HCT116 (cell line): ENCODE measurements around the gene BAD. TPM values are rescaled to one million over a fixed set of nuclear protein-coding genes. Genes with fewer than 3 reads are reported as not detected.
A peak's percentile ranks its signal among the peaks of the same experiment; 100 is the strongest.

Experiments
- ATAC-seq: fragments of 200-7000 bp; cut with Tn5 transposase; 2 replicates; pipeline ENCODE4 v1.9.1; 2020; ENCODE audit warnings: mild to moderate bottlenecking, moderate library complexity
- BruUV-seq: library from RNA; stranded (reverse); fragments of 400-500 nt; replicated peaks from 2 replicates; lab custom pipeline; 2021; lab: Mats Ljungman, UMichigan
- CTCF ChIA-PET: fragments of 300-600 bp; sonication (Branson Sonifier 250); formaldehyde crosslinking; loops from one replicate; lab custom pipeline; 2021; ENCODE audit warnings: antibody characterized with exemption; lab: Charles Lee
- POLR2A ChIA-PET: fragments of 300-600, 350-600 bp; sonication (Branson Sonifier 250); formaldehyde crosslinking; loops from one replicate; lab custom pipeline; 2021; ENCODE audit warnings: antibody characterized with exemption; lab: Charles Lee
- RAD21 ChIA-PET, 2 experiments: fragments of 300-600 bp; sonication (Branson Sonifier 250); formaldehyde crosslinking; loops; one replicate each; lab custom pipeline; 2023; ENCODE audit warnings: low total read pairs in 2 of 2; ENCODE audit not compliant: uncharacterized antibody in 2 of 2, unreplicated experiment in 2 of 2, low non-redundant PET in 1 of 2; lab: Charles Lee
- DNase-seq: peaks from one replicate; pipeline ENCODE4 v3.0.0-alpha.2; 2010; ENCODE audit warnings: low read depth, low spot score
- H2AFZ ChIP-seq: fragments of 200-600 bp; shearing (Covaris generic), sonication (generic); 2 replicates; pipeline ENCODE4 v1.6.1; 2017; ENCODE audit warnings: low read depth, mixed run types, mixed read lengths, antibody characterized with exemption, low read length; ENCODE audit not compliant: poor library complexity, severe bottlenecking
- H3K27ac ChIP-seq: 2 replicates; pipeline ENCODE4 v1.5.1; 2012; ENCODE audit warnings: low read depth, low read length
- H3K27me3 ChIP-seq: fragments of 200-600 bp; sonication (generic); 2 replicates; pipeline ENCODE4 v1.6.1; 2016; ENCODE audit warnings: mixed run types, low read length, mixed read lengths; ENCODE audit not compliant: insufficient read depth
- H3K36me3 ChIP-seq, 2 experiments: fragments of 200-500 bp in 1 of 2; fragments of 200-600 bp in 1 of 2; sonication (Bioruptor generic) in 1 of 2; sonication (generic) in 1 of 2; 2 replicates each; pipeline versions ENCODE4 v1.5.1 to v1.6.1; 2014 to 2016; ENCODE audit warnings: low read length in 2 of 2, inconsistent platforms in 1 of 2, mixed read lengths in 1 of 2, mixed run types in 1 of 2; ENCODE audit not compliant: insufficient read depth in 2 of 2, control insufficient read depth in 1 of 2
- H3K4me1 ChIP-seq, 2 experiments: fragments of 200-600 bp in 1 of 2; sonication (generic) in 1 of 2; 2 replicates each; pipeline versions ENCODE4 v1.5.1 to v1.6.1; 2012 to 2017; ENCODE audit warnings: low read length in 2 of 2, inconsistent platforms in 1 of 2, mild to moderate bottlenecking in 1 of 2, mixed read lengths in 1 of 2, mixed run types in 1 of 2, moderate library complexity in 1 of 2; ENCODE audit not compliant: insufficient read depth in 2 of 2, control insufficient read depth in 1 of 2
- H3K4me2 ChIP-seq: fragments of 200-600 bp; sonication (generic); 2 replicates; pipeline ENCODE4 v1.6.1; 2017; ENCODE audit warnings: mixed run types, low read length, mixed read lengths
- H3K4me3 ChIP-seq, 2 experiments: fragments of 200-600 bp in 1 of 2; sonication (generic) in 1 of 2; replicated peaks in 1 of 2; 2 replicates each; pipeline ENCODE4 v1.5.1; 2011 to 2016; ENCODE audit warnings: low read length in 2 of 2, control low read depth in 1 of 2, low read depth in 1 of 2, mild to moderate bottlenecking in 1 of 2, mixed read lengths in 1 of 2, mixed run types in 1 of 2
- H3K79me2 ChIP-seq: fragments of 200-600 bp; sonication (generic); 2 replicates; pipeline ENCODE4 v1.6.1; 2017; ENCODE audit warnings: mild to moderate bottlenecking, mixed run types, low read length, moderate library complexity, mixed read lengths; ENCODE audit not compliant: insufficient read depth
- H3K9ac ChIP-seq: fragments of 200-600 bp; sonication (generic); 2 replicates; pipeline ENCODE4 v1.6.1; 2016; ENCODE audit warnings: low read length, mixed read lengths
- H3K9me2 ChIP-seq: fragments of 200-600 bp; sonication (generic), shearing (Covaris generic); 2 replicates; pipeline ENCODE4 v1.6.1; 2017; ENCODE audit warnings: mixed run types, mild to moderate bottlenecking, moderate library complexity; ENCODE audit not compliant: insufficient read depth
- H3K9me3 ChIP-seq, 2 experiments: fragments of 200-500 bp in 1 of 2; fragments of 200-600 bp in 1 of 2; sonication (Bioruptor generic) in 1 of 2; sonication (generic) in 1 of 2; 2 replicates each; pipeline ENCODE4 v1.6.1; 2014 to 2017; ENCODE audit warnings: low read length in 2 of 2, mixed read lengths in 2 of 2, inconsistent platforms in 1 of 2, low read depth in 1 of 2, mild to moderate bottlenecking in 1 of 2, mixed run types in 1 of 2, moderate library complexity in 1 of 2; ENCODE audit not compliant: control insufficient read depth in 1 of 2, insufficient read depth in 1 of 2
- H4K20me1 ChIP-seq: fragments of 200-600 bp; sonication (generic), shearing (Covaris generic); 2 replicates; pipeline ENCODE4 v1.6.1; 2017; ENCODE audit warnings: mixed run types, mild to moderate bottlenecking, moderate library complexity; ENCODE audit not compliant: insufficient read depth
- CBX3 ChIP-seq: IDR thresholded peaks from 2 replicates; pipeline ENCODE4 v1.6.1; 2012; ENCODE audit warnings: low read depth
- CEBPB ChIP-seq: IDR thresholded peaks from 2 replicates; pipeline ENCODE4 v1.6.1; 2012; ENCODE audit warnings: low read depth
- ELF1 ChIP-seq: IDR thresholded peaks from 2 replicates; pipeline ENCODE4 v1.6.1; 2012; ENCODE audit warnings: low read depth, borderline replicate concordance
- FOSL1 ChIP-seq: IDR thresholded peaks from 2 replicates; pipeline ENCODE4 v1.6.1; 2012; ENCODE audit warnings: low read depth
- POLR2A ChIP-seq: IDR thresholded peaks from 2 replicates; pipeline ENCODE4 v1.7.0; 2011; ENCODE audit warnings: borderline replicate concordance; ENCODE audit not compliant: insufficient read depth, insufficient read length; ENCODE audit errors: extremely low read depth
- TCF7L2 ChIP-seq: IDR thresholded peaks from 2 replicates; pipeline ENCODE4 v1.7.0; 2011; ENCODE audit warnings: borderline replicate concordance, inconsistent platforms; ENCODE audit not compliant: insufficient read depth, insufficient read length; ENCODE audit errors: extremely low read depth
- YY1 ChIP-seq: IDR thresholded peaks from 2 replicates; pipeline ENCODE4 v1.6.1; 2011; ENCODE audit warnings: low read length, low read depth, moderate library complexity, mild to moderate bottlenecking; ENCODE audit not compliant: insufficient replicate concordance; ENCODE audit errors: extremely low read depth
- ZFX ChIP-seq: fragments of 450-650 bp; IDR thresholded peaks from 2 replicates; pipeline ENCODE4 v1.6.1; 2017
- intact Hi-C: fragments of 100-400 bp; cut with micrococcal nuclease; formaldehyde crosslinking; loops from 2 replicates; pipeline ENCODE4 v1.10.0; 2022
- total RNA-seq: library from RNA; stranded (reverse); gene quantifications from one replicate; pipeline ENCODE4 v1.2.1, GENCODE V29; 2021; ENCODE audit not compliant: unreplicated experiment
- TF ChIP-seq, protein P1 (sequence below), 3 experiments: fragments of 200-600 bp in 1 of 3; sonication (generic) in 1 of 3; IDR thresholded peaks in 2 of 3; conservative IDR thresholded peaks in 1 of 3; 2 replicates each; pipeline ENCODE4 v1.5.1; 2012 to 2017; ENCODE audit warnings: low read depth in 2 of 3, low read length in 2 of 3, antibody characterized with exemption in 1 of 3, borderline replicate concordance in 1 of 3, control low read depth in 1 of 3, mild to moderate bottlenecking in 1 of 3, mixed read lengths in 1 of 3, mixed run types in 1 of 3, moderate library complexity in 1 of 3; ENCODE audit not compliant: insufficient read depth in 1 of 3
- TF ChIP-seq, protein P2 (sequence below): IDR thresholded peaks from 2 replicates; pipeline ENCODE4 v1.6.1; 2011; ENCODE audit warnings: mild to moderate bottlenecking, low read length, moderate library complexity; ENCODE audit not compliant: insufficient replicate concordance; ENCODE audit errors: extremely low read depth

The BAD gene
- total RNA-seq, 1 experiment from 2014 or later = 51.9 TPM

DNA sequence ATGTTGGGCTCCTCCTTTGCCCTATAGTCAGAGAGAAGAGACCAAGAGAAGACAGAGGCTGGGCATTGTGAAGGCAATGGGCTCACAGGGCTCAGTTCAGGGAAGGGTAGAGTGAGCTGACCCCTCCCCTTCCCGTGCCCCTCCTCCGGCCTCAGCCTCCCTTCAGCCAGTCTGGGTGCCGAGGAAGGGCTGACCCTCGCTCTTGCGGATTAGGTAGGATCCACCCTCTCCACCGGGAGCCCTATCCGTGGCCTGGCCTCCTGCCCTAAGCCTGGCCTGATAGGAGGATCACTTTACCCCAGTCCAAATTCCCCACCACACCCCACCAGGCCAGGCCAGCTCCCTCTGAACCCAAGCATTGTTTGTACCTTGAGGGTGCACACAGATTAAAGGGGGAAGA lies 35.9 kb downstream of the BAD start:
- H3K4me3 ChIP-seq = no peak overlapping the region
- peaks cover 0 to 6% of the 10 kb centered on the region in 2 experiments; a peak in 1 of 4 replicates for H3K36me3 ChIP-seq
- RAD21 ChIA-PET = no interaction called here
- ATAC-seq = no peak
- peaks cover 34 to 76% of the 10 kb centered on the region in 2 experiments for H3K4me1 ChIP-seq
- intact Hi-C loops = no loop called here
- no TSS peak for BruUV-seq
- H3K4me2 ChIP-seq = peak overlapping the region; percentile 96
- H3K27me3 ChIP-seq = no peaks in the 10 kb centered on the region
- peaks cover 50% of the 10 kb centered on the region for H3K79me2 ChIP-seq
- CTCF ChIA-PET = interaction anchor here (1.9 kb wide), 1 partner anchor 108 kb away, joined by 4 read pairs; no protein-coding TSS in a partner anchor
- no peaks in the 10 kb centered on the region for H3K9me3 ChIP-seq
- TF ChIP-seq CBX3 = no peak
- no peak for TF ChIP-seq TCF7L2
- no peak for TF ChIP-seq YY1
- TF ChIP-seq FOSL1 = no peak
- no peak for TF ChIP-seq ELF1
- TF ChIP-seq CEBPB = no peak
- no peaks in the 10 kb centered on the region for H4K20me1 ChIP-seq
- H3K9ac ChIP-seq = no peak overlapping the region
- peak overlapping the region; percentile 94 for H3K27ac ChIP-seq
- no peak overlapping the region for H2AFZ ChIP-seq
- no peak for DNase-seq
- POLR2A ChIA-PET = interaction anchor here (1.4 kb wide), 1 partner anchor 63 kb away, joined by 3 read pairs; no protein-coding TSS in a partner anchor
- no peaks in the 10 kb centered on the region for H3K9me2 ChIP-seq

DNA sequence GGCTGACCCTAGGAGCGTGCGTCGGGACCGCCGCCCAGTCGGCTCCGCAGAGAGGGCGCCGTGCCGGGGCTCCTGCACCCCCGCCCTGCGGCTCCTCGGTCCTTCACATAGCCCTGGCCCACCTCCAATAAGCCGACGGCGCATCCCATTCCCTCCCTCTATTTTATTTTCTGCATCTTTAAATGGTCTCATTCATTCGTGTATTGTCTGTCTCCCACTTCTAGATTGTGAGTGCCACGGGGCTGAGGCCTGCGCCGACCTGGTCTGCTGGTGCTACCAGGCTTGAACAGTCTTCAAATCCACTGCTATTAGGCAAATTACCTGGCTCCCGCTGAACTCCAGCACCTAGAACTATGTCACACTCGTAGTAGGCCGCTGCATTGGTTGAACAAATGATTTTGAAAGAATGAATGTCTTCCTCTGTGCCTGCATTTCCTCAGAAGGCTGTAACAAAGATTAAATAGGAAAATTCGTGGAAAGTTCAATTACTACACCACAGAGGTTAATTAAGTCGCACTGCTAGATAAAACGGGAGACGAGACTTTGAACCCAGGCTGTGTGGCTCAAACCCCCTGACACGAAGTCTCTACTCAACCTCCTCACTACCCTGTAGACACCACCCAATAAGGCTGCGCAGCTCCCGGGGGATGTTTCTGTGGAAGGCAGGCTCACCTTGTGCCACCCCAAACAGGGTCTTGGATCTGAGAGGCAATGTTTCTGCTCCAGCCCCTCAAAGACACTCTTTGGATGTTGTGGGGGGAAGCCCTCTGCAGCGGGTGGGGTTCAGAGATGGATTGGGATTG lies 36.5 kb downstream of the BAD start:
- RAD21 ChIA-PET = no interaction called here

More for the DNA sequence above, 36.5 kb downstream of the BAD start:
- DNase-seq (no peak), ATAC-seq (peak; percentile 2; the same call in 1 of the 2 replicates)
- no peaks in the 10 kb centered on the region for H3K27me3 ChIP-seq
- BruUV-seq = no TSS peak
- CTCF ChIA-PET = interaction anchor here (3.1 kb wide), 1 partner anchor 108 kb away, joined by 15 read pairs; no protein-coding TSS in a partner anchor
- no peaks in the 10 kb centered on the region for H3K9me3 ChIP-seq
- peak overlapping the region; percentile 95 for H3K9ac ChIP-seq
- H3K36me3 ChIP-seq = peaks cover 0 to 12% of the 10 kb centered on the region in 2 experiments; a peak in 1 of 4 replicates
- no peak overlapping the region for H2AFZ ChIP-seq
- peaks cover 34 to 76% of the 10 kb centered on the region in 2 experiments for H3K4me1 ChIP-seq
- H3K79me2 ChIP-seq = peaks cover 50% of the 10 kb centered on the region
- H3K4me2 ChIP-seq = peak overlapping the region; percentile 96
- no peaks in the 10 kb centered on the region for H4K20me1 ChIP-seq
- peak; percentile 13 for TF ChIP-seq POLR2A
- TF ChIP-seq, protein P1, sequence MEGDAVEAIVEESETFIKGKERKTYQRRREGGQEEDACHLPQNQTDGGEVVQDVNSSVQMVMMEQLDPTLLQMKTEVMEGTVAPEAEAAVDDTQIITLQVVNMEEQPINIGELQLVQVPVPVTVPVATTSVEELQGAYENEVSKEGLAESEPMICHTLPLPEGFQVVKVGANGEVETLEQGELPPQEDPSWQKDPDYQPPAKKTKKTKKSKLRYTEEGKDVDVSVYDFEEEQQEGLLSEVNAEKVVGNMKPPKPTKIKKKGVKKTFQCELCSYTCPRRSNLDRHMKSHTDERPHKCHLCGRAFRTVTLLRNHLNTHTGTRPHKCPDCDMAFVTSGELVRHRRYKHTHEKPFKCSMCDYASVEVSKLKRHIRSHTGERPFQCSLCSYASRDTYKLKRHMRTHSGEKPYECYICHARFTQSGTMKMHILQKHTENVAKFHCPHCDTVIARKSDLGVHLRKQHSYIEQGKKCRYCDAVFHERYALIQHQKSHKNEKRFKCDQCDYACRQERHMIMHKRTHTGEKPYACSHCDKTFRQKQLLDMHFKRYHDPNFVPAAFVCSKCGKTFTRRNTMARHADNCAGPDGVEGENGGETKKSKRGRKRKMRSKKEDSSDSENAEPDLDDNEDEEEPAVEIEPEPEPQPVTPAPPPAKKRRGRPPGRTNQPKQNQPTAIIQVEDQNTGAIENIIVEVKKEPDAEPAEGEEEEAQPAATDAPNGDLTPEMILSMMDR (IDR thresholded peaks at IDR 0.05 in 2 of 3, conservative IDR thresholded peaks at IDR 0.05 in 1 of 3; ENCODE audit: borderline replicate concordance in 1 of 3, insufficient read depth in 1 of 3, low read depth in 2 of 3, low read length in 2 of 3) = no peak
- TF ChIP-seq, protein P2, sequence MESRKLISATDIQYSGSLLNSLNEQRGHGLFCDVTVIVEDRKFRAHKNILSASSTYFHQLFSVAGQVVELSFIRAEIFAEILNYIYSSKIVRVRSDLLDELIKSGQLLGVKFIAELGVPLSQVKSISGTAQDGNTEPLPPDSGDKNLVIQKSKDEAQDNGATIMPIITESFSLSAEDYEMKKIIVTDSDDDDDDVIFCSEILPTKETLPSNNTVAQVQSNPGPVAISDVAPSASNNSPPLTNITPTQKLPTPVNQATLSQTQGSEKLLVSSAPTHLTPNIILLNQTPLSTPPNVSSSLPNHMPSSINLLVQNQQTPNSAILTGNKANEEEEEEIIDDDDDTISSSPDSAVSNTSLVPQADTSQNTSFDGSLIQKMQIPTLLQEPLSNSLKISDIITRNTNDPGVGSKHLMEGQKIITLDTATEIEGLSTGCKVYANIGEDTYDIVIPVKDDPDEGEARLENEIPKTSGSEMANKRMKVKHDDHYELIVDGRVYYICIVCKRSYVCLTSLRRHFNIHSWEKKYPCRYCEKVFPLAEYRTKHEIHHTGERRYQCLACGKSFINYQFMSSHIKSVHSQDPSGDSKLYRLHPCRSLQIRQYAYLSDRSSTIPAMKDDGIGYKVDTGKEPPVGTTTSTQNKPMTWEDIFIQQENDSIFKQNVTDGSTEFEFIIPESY = no peak
- TF ChIP-seq YY1 = no peak
- TF ChIP-seq ZFX = peak; percentile 78
- TF ChIP-seq TCF7L2 = no peak
- no peak for TF ChIP-seq CEBPB
- H3K27ac ChIP-seq = peak overlapping the region; percentile 94
- no peaks in the 10 kb centered on the region for H3K9me2 ChIP-seq
- intact Hi-C loops = no loop called here
- H3K4me3 ChIP-seq = peak overlapping the region; percentile 57 to 74
- POLR2A ChIA-PET = interaction anchor here (2.4 to 4.6 kb wide), 2 partner anchors 22 to 56 kb away, joined by 5 to 29 read pairs; no protein-coding TSS in a partner anchor
